Prostate gland (tissue), 2 donors: ENCODE results near the gene SLAMF7. TPM values are rescaled to one million over a fixed set of nuclear protein-coding genes. Genes with fewer than 3 reads are reported as not detected.
"Not testable (repeated sequence)": the region's sequence is repeated elsewhere in the genome, so short reads cannot be mapped to it uniquely, and the experiment has no call there.

ENCODE experiments used
- DNase-seq: peaks from one replicate; pipeline ENCODE4 v3.0.0-alpha.2; 2019; ENCODE audit warnings: low spot score
- H3K27ac ChIP-seq, 2 donors: fragments of 200-600 bp; sonication (generic); 2 replicates each; pipeline ENCODE4 v1.5.1; 2017 to 2019
- H3K27me3 ChIP-seq: fragments of 200-600 bp; sonication (generic); replicated peaks from 2 replicates; pipeline ENCODE4 v1.5.1; 2019; ENCODE audit not compliant: insufficient read depth
- H3K36me3 ChIP-seq, 2 donors: fragments of 200-600 bp; sonication (generic); 1 replicate in 1 of 2; 2 replicates in 1 of 2; pipeline versions ENCODE4 v1.5.1 to v1.8.1; 2017 to 2019
- H3K4me1 ChIP-seq: fragments of 200-600 bp; sonication (generic); replicated peaks from 2 replicates; pipeline ENCODE4 v1.5.1; 2019
- H3K4me3 ChIP-seq, 2 donors: fragments of 200-600 bp; sonication (generic); 2 replicates each; pipeline ENCODE4 v1.5.1; 2017 to 2019
- H3K9me3 ChIP-seq: fragments of 200-600 bp; sonication (generic); 2 replicates; pipeline ENCODE4 v1.5.1; 2017
- POLR2A ChIP-seq: fragments of 450-650 bp; IDR thresholded peaks from one replicate; pipeline ENCODE4 v1.6.1; 2016; ENCODE audit warnings: antibody characterized with exemption, mild to moderate bottlenecking
- POLR2AphosphoS5 ChIP-seq: sonication (generic); formaldehyde crosslinking; IDR thresholded peaks from one replicate; pipeline ENCODE4 v1.6.1; 2017; ENCODE audit warnings: antibody characterized with exemption
- WGBS: methylation state at CpG from one replicate; pipeline ENCODE4 v1.1.5; 2018; 5-methylcytosine and 5-hydroxymethylcytosine counted together
- intact Hi-C: fragments of 100-400 bp; cut with DNase I; formaldehyde crosslinking; loops from one replicate; pipeline ENCODE4 v1.14.2; 2022
- total RNA-seq, 2 donors: library from RNA; depleted of rRNA; stranded (reverse); fragments of >200 nt; gene quantifications; one replicate each; pipeline ENCODE4 v1.1.0, GENCODE V29; 2016
- TF ChIP-seq, protein P1 (sequence below), 4 experiments: fragments of 200-600 bp in 2 of 4; fragments of 450-650 bp in 2 of 4; sonication (generic) in 2 of 4; IDR thresholded peaks; 1 replicate in 3 of 4; 2 replicates in 1 of 4; pipeline ENCODE4 v1.5.1; 2016 to 2019; ENCODE audit warnings: antibody characterized with exemption in 4 of 4, mild to moderate bottlenecking in 2 of 4, moderate library complexity in 2 of 4

Gene SLAMF7
- total RNA-seq, 2 donors from 2014 or later = 0.14 to 0.51 TPM

DNA sequence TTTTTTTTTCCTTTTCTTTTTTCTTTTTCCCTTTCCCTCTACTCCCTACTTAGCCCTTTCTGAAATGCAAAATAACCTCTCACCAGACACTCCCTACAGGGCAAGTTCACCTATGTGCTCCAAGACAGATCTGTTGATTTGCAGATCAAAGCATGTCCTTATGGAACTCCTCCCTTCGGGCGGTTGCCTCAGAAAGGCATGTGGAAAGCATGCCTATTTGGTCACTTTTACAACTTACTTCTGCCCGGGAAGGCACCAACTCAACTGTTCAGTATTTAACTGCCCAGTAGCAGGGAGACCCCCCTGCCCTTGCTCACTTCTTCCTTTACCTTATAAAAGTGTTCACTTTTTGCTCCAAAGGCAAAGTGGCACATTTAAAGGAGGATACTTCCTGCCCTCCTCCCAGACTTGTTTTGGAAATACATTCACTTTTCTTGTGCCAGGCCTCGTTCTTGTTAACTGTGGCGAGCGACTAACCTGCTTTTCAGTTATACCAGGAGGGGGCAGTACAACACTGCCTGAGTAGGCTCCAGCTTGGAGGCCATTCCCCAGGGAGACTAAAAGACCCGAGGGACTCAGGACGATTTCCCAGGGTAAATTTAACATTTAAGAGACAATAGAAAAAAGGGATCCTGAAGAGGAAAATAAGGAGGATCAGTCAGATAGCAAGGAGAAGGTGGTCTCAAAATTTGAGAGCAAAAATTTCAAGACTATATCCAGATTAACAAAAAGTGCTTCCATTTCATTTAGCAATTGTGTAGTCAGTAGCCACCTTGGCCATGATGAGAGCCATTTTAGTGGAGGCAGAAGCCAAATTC lies 12.3 kb upstream of the SLAMF7 start:
- H3K27me3 ChIP-seq = no peaks in the 10 kb centered on the region
- no peaks in the 10 kb centered on the region for H3K4me1 ChIP-seq
- no peak overlapping the region for H3K4me3 ChIP-seq
- no peaks in the 10 kb centered on the region for H3K9me3 ChIP-seq
- no peak for TF ChIP-seq POLR2AphosphoS5
- TF ChIP-seq POLR2A = no peak
- TF ChIP-seq, protein P1, sequence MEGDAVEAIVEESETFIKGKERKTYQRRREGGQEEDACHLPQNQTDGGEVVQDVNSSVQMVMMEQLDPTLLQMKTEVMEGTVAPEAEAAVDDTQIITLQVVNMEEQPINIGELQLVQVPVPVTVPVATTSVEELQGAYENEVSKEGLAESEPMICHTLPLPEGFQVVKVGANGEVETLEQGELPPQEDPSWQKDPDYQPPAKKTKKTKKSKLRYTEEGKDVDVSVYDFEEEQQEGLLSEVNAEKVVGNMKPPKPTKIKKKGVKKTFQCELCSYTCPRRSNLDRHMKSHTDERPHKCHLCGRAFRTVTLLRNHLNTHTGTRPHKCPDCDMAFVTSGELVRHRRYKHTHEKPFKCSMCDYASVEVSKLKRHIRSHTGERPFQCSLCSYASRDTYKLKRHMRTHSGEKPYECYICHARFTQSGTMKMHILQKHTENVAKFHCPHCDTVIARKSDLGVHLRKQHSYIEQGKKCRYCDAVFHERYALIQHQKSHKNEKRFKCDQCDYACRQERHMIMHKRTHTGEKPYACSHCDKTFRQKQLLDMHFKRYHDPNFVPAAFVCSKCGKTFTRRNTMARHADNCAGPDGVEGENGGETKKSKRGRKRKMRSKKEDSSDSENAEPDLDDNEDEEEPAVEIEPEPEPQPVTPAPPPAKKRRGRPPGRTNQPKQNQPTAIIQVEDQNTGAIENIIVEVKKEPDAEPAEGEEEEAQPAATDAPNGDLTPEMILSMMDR (IDR thresholded peaks at IDR 0.05) = peak; percentile 43 to 85 (median 78)
- intact Hi-C loops = loop anchor here (10.0 kb wide), 1 partner anchor 268 kb away; no protein-coding TSS in a partner anchor
- WGBS = 8% methylated on average over 8 of the region's 8 CpGs
- peak overlapping the region in 1 of 2 donors; percentile 45 for H3K27ac ChIP-seq
- no peaks in the 10 kb centered on the region for H3K36me3 ChIP-seq
- peak; percentile 68 for DNase-seq

DNA sequence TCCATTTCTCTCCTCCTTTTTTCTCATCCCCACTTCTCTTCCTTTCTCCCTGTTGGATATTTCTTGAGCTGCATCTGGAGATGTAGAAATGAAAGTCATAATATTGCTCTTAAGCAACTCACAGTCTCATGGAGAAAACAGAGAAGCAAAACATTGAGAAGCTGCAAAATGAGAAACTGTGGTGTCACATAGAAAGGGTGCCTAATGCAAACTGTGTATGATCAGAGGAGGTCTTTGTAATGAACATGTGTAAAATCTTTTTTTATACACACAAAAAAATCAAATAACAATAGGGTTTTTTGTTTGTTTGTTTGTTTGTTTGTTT lies 11.8 kb upstream of the SLAMF7 start:
- no peaks in the 10 kb centered on the region for H3K4me1 ChIP-seq
- H3K4me3 ChIP-seq = no peak overlapping the region
- H3K27ac ChIP-seq = no peak overlapping the region
- H3K9me3 ChIP-seq = no peaks in the 10 kb centered on the region
- no peaks in the 10 kb centered on the region for H3K36me3 ChIP-seq
- no peak for DNase-seq
- TF ChIP-seq POLR2A (no peak), POLR2AphosphoS5 (no peak)
- TF ChIP-seq, protein P1 (IDR thresholded peaks at IDR 0.05) = no peak
- intact Hi-C loops = loop anchor here (10.0 kb wide), 1 partner anchor 268 kb away; no protein-coding TSS in a partner anchor
- no peaks in the 10 kb centered on the region for H3K27me3 ChIP-seq

DNA sequence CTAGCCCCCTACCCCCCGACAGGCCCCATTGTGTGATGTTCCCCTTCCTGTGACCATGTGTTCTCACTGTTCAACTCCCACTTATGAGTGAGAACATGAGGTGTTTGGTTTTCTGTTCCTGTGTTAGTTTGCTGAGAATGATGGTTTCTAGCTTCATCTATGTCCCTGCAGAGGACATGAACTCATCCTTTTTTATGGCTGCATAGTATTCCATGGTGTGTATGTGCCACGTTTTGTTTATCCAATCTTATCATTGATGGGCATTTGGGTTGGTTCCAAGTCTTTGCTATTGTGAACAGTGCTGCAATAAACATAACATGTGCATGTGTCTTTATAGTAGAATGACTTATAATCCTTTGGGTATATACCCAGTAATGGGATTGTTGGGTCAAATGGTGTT lies 7.5 kb upstream of the SLAMF7 start:
- intact Hi-C loops, H3K4me1 ChIP-seq, H3K36me3 ChIP-seq, H3K4me3 ChIP-seq, H3K9me3 ChIP-seq, DNase-seq, H3K27me3 ChIP-seq, H3K27ac ChIP-seq: not testable (repeated sequence)
- WGBS = 78% methylated on average over 2 of the region's 2 CpGs

DNA sequence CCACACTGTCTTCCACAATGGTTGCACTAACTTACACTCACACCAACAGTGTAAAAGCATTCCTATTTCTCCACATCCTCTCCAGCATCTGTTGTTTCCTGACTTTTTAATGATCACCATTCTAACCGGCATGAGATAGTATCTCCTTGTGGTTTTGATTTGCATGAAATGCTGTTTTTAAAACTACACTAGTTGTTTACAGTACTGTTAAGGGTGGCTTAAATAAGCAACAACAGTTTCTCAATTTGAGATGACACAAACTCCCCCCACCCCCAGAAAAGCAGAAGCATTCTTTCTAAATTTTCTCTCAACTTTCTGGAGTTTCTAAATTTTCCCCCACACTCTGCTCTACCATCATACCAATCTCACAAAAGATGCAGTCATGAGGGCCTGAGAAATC lies 7.1 kb upstream of the SLAMF7 start:
- Histone ChIP-seq H3K27ac (no peak overlapping the region), H3K9me3 (no peaks in the 10 kb centered on the region), H3K4me1 (no peaks in the 10 kb centered on the region), H3K4me3 (no peak overlapping the region), H3K36me3 (no peaks in the 10 kb centered on the region), H3K27me3 (no peaks in the 10 kb centered on the region)
- TF ChIP-seq POLR2A (no peak), POLR2AphosphoS5 (no peak)
- TF ChIP-seq, protein P1 (IDR thresholded peaks at IDR 0.05) = no peak
- no peak for DNase-seq
- 71% methylated on average over 1 of the region's 1 CpG for WGBS
- intact Hi-C loops = no loop called here

DNA sequence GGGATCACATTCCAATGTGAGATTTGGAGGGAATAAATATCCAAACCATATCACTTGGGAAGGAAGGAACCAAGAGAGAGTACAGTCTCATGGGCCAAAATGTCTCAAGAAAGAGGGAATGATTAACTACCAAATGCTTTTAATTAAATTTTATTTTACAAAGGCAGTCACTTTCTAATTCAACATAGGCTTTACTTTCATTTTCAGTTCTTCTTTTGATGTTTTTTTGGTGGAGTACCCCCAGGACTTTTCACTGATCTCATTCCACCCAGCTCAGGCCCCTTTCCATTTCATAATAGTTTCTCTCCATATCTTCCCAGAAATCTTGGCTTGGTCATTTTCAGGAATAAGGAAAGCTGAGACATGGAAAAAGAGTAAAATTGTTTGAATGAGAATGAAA lies 5.1 kb upstream of the SLAMF7 start:
- no peak overlapping the region for H3K27ac ChIP-seq
- no peaks in the 10 kb centered on the region for H3K27me3 ChIP-seq
- H3K9me3 ChIP-seq = no peaks in the 10 kb centered on the region
- DNase-seq = no peak
- no peaks in the 10 kb centered on the region for H3K4me1 ChIP-seq
- no peaks in the 10 kb centered on the region for H3K36me3 ChIP-seq
- TF ChIP-seq POLR2AphosphoS5 = no peak
- TF ChIP-seq POLR2A = no peak
- TF ChIP-seq, protein P1 (IDR thresholded peaks at IDR 0.05) = no peak
- intact Hi-C loops = no loop called here
- H3K4me3 ChIP-seq = no peak overlapping the region
